ENCODE results near the gene CCN6. TPM values are rescaled to one million over a fixed set of nuclear protein-coding genes. Genes with fewer than 3 reads are reported as not detected.
A peak's percentile ranks its signal among the peaks of the same experiment; 100 is the strongest.
"Not testable (repeated sequence)": the region's sequence is repeated elsewhere in the genome, so short reads cannot be mapped to it uniquely, and the experiment has no call there.

CCN6 gene
- total RNA-seq, 8 experiments from 2014 or later, result 0.42 to 0.78 (median 0.60) TPM

DNA sequence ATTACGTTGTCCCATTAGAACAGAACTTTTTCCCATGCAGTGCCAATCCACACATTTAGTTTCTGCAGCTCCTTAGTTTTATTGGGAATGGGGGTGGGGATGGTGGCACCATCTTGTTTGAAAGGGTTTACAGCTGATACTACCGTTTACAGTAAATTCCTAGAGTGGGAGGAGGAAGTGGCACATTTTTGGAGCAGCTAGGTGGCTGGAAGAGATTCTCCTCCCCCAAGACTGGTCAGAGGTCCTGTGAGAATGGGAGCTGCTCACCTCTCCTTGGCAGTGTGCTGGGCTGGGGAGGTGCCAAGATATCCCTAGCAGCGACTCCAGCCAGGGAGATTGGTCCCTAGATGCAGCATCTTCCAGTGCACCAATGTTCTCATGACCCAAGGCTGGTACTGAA is 12.4 kb upstream of the CCN6 start:
- in situ Hi-C loops (cut with MboI; ENCODE audit: low pct_unique_long_range_greater_than_20kb in 2 of 9, low sequenced_read_pairs in 9 of 9, unreplicated experiment in 9 of 9), result loop anchor here in 6 of 9 experiments (5.0 to 25.0 kb wide), 5 partner anchors 329 to 1004 kb away; a partner anchor contains a TSS
- Histone ChIP-seq H3K27ac (no peak overlapping the region), H3K4me3 (no peak overlapping the region), H3K4me1 (replicated peaks in 1 of 2) (peaks cover 9 to 14% of the 10 kb centered on the region in 2 donors)
- ATAC-seq (replicated peaks in 6 of 8), result no peak
- 57 to 100% (median 100%) methylated on average over 1 to 3 of the region's 3 CpGs; no CpG with 5 or more reads in 3 of the 10 experiments for WGBS, 10 experiments

DNA sequence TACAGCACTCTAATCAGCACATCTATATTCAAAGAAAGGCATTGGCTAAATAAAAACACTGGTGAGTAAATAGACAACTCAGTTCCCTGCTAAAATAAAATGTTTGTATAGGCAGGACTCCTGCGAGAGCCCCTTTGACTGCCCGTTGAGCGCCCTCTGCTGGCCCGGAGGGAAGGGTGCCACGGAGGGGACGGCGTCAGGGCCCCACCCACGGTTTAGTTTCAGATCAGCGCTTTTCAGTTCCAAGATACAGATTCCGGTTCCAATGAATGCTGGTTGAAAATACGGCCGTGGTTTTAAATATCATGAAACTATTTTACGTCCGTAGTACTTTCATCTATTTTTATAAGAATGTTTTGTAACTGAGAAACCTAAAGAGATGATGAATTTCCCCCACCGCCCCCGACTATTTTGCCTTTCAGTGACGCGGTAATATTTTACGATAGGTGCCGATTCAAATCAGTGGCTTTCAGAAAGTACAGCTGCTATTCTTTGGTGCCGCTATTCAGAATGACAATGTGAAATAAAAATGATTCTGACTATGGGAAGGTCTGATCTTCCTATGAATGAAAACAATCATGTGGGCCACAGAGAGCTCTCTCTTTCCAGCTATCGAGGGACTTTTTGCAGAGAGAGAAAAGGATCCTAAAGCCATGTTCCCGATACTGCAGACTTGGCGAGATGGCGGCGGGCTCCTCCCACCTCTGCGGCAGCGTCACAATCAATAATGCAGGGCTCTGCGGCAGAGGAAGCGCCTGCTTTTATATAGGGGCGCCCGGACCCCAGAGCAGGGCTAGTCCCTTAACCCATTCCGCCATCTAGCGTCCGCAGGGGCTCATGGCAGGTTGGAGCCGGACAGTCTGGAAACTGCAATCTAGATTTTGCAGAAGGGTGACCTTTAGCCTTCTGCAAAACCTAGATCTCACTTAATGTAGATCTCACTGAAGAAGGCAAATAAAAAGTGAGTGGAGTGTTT is 10.6 kb upstream of the CCN6 start:
- 0 to 3% (median 0%) methylated on average over 9 to 26 of the region's 36 CpGs for WGBS, 10 experiments

DNA sequence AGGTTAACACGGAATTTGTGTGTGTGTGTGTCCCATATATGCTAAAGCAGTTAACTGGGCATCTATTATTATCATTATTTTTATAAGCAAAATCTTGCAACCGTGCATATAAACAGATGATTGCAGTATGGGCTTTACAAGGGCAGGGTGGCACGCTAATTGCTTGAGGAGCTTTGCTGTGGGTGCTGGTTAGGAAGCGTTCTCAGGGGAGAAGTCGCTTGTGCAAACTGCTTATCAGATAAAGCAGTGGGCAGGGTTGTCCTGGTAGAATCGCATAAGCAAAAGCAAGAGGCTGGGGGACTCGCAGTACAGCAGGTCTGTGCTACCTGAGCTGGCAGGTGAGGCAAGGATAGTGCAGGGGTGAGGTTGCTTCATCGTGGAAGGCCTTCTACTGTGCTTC is 9.7 kb upstream of the CCN6 start:
- no peak overlapping the region for H3K4me3 ChIP-seq
- no peak for ATAC-seq (replicated peaks in 6 of 8)
- in situ Hi-C loops (cut with MboI; ENCODE audit: low pct_unique_long_range_greater_than_20kb in 2 of 9, low sequenced_read_pairs in 9 of 9, unreplicated experiment in 9 of 9), result loop anchor here in 6 of 9 experiments (5.0 to 25.0 kb wide), 5 partner anchors 332 to 1007 kb away; a partner anchor contains a TSS
- H3K4me1 ChIP-seq (replicated peaks in 1 of 2), result peaks cover 0 to 5% of the 10 kb centered on the region in 2 donors
- WGBS, 10 experiments, result 7 to 69% (median 50%) methylated on average over 1 to 7 of the region's 8 CpGs
- no peak overlapping the region for H3K27ac ChIP-seq

More for the DNA sequence above, 10.6 kb upstream of the CCN6 start:
- in situ Hi-C loops (cut with MboI; ENCODE audit: low pct_unique_long_range_greater_than_20kb in 2 of 9, low sequenced_read_pairs in 9 of 9, unreplicated experiment in 9 of 9), result loop anchor here in 6 of 9 experiments (5.0 to 25.0 kb wide), 5 partner anchors 331 to 1006 kb away; a partner anchor contains a TSS
- H3K4me3 ChIP-seq, result peak overlapping the region; percentile 42 to 54 (median 48)
- peaks cover 2 to 5% of the 10 kb centered on the region in 2 donors for H3K4me1 ChIP-seq (replicated peaks in 1 of 2)
- H3K27ac ChIP-seq, result peak overlapping the region; percentile 71 to 74
- ATAC-seq (replicated peaks in 6 of 8), result peak; percentile 72 to 99 (median 98)

DNA sequence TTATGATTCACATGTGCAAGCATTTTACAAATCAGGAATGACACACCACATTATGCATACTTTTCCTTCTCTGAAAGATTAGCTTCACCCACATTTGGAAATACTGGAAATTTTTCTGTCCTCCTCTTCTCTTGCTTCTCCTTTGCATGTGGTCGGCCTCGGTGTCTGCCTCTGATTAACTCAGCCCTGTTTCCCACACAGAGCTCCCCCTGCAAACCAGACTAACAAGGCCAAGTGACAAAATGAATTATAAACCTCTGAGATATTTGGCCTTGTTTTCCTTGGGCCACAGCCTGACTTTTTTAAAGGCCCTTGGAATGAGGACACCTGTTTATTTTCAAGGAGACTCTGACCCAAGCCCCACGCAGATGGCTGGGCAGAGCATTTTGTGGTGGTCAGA is 9.0 kb upstream of the CCN6 start:
- peak in 2 of 8 experiments; percentile 39 to 48 for ATAC-seq (replicated peaks in 6 of 8)
- no peak overlapping the region for H3K4me3 ChIP-seq
- H3K4me1 ChIP-seq (replicated peaks in 1 of 2), result peaks cover 0 to 5% of the 10 kb centered on the region in 2 donors
- WGBS, 10 experiments, result 0 to 94% (median 70%) methylated on average over 1 to 3 of the region's 3 CpGs; no CpG with 5 or more reads in 1 of the 10 experiments
- in situ Hi-C loops (cut with MboI; ENCODE audit: low pct_unique_long_range_greater_than_20kb in 2 of 9, low sequenced_read_pairs in 9 of 9, unreplicated experiment in 9 of 9), result loop anchor here in 6 of 9 experiments (5.0 to 25.0 kb wide), 5 partner anchors 333 to 1008 kb away; a partner anchor contains a TSS
- H3K27ac ChIP-seq, result no peak overlapping the region

DNA sequence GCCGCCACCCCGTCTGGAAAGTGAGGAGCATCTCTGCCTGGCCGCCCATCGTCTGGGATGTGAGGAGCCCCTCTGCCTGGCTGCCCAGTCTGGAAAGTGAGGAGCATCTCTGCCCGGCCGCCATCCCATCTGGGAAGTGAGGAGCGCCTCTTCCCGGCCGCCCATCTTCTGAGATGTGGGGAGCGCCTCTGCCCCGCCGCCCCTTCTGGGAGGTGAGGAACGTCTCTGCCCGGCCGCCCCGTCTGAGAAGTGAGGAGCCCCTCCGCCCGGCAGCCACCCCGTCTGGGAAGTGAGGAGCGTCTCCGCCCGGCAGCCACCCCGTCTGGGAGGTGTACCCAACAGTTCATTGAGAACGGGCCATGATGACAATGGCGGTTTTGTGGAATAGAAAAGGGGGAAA is 6.4 kb upstream of the CCN6 start:
- in situ Hi-C loops (cut with MboI; ENCODE audit: low pct_unique_long_range_greater_than_20kb in 2 of 9, low sequenced_read_pairs in 9 of 9, unreplicated experiment in 9 of 9), result loop anchor here in 5 of 9 experiments (25.0 kb wide), 4 partner anchors 335 to 1010 kb away; a partner anchor contains a TSS
- ATAC-seq (replicated peaks in 6 of 8); H3K4me1 ChIP-seq (replicated peaks in 1 of 2); H3K4me3 ChIP-seq; H3K27ac ChIP-seq: not testable (repeated sequence)
- no CpG with 5 or more reads among the region's 25 CpGs for WGBS, 10 experiments

DNA sequence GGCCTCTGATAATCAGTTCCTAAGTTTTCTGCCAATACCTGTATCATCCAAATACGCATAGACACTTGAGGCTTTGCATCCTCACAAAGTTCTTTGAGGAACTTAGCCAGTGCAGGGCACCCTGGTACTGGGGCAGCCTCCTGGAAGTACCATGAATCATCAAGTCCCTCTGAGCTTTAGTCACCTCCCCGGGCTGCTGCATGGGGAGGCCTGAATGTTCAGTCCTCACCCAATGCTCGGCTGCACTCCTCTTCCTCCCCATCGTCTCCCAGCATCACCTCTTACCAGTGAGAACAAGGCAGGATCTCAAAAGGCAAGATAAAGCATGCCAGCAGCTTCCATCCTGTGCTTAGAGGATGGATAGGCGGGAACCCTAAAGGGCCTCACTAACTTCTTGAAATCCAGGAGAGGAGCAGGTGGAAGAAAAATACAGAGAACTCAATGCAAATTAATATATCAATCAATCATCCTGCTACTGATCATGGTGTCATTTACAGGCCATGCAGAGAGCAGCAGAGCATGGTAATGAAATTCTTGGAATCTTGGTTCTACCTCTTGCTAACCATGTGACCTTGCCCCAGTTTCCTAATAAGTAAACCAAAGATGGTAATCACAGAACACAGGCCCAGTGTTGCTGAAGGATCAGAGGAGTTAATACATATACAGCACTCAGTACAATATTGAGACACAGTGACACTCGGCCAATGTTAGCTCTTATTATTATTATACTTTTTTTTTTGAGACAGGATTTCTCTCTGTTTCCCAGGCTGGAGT is 4.7 kb upstream of the CCN6 start:
- in situ Hi-C loops (cut with MboI; ENCODE audit: low pct_unique_long_range_greater_than_20kb in 2 of 9, low sequenced_read_pairs in 9 of 9, unreplicated experiment in 9 of 9), result loop anchor here in 5 of 9 experiments (25.0 kb wide), 4 partner anchors 337 to 1012 kb away; a partner anchor contains a TSS
- peak in 1 of 8 experiments; percentile 25 for ATAC-seq (replicated peaks in 6 of 8)
- H3K27ac ChIP-seq, result no peak overlapping the region
- no peaks in the 10 kb centered on the region for H3K4me1 ChIP-seq (replicated peaks in 1 of 2)
- 40 to 100% (median 90%) methylated on average over 1 to 5 of the region's 6 CpGs; no CpG with 5 or more reads in 1 of the 10 experiments for WGBS, 10 experiments
- H3K4me3 ChIP-seq, result no peak overlapping the region

DNA sequence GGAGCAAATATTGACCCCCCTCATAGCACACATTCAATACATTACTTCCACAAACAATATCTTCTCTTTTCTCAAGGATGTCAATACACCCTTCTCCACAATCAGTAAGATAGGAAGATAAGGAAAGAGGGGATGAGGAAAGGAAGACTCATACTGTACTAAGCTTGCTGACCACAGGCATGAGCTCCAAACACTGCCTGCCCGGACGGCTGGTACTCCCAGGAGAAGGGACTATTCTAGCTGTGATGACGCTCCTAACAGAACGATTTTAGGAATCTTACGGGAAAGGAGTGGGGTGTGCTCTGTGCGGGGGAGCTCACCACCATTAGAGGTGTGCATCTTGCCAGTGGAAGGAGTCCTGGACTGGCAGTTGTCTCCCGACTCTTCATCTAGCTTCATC is 3.9 kb upstream of the CCN6 start:
- in situ Hi-C loops (cut with MboI; ENCODE audit: low pct_unique_long_range_greater_than_20kb in 2 of 9, low sequenced_read_pairs in 9 of 9, unreplicated experiment in 9 of 9), result loop anchor here in 5 of 9 experiments (25.0 kb wide), 4 partner anchors 338 to 1013 kb away; a partner anchor contains a TSS
- ATAC-seq (replicated peaks in 6 of 8), result no peak
- 79 to 100% (median 90%) methylated on average over 1 to 6 of the region's 7 CpGs; no CpG with 5 or more reads in 2 of the 10 experiments for WGBS, 10 experiments
- no peak overlapping the region for H3K4me3 ChIP-seq
- H3K27ac ChIP-seq, result no peak overlapping the region
- H3K4me1 ChIP-seq (replicated peaks in 1 of 2), result no peaks in the 10 kb centered on the region

DNA sequence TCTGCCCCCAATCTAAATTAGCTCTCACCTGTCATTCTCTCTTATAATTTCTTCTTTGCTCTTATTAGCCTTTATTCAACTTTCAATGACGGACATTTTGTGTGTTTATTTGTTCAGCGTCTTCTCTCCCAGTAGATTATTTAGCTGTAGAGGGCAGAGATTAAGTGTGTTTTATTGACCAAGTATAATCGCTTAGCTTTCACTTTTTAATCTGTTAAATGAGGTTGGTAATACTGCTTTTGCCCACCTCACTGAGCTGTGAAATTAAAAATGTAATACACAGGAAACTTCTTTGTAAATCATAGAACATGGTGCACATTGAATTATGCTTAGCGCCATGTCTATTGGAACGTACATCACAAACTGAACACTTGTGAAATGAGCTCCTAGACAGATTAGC is 3.5 kb upstream of the CCN6 start:
- Histone ChIP-seq H3K4me3 (no peak overlapping the region), H3K27ac (no peak overlapping the region), H3K4me1 (replicated peaks in 1 of 2) (no peaks in the 10 kb centered on the region)
- WGBS, 10 experiments, result 60 to 98% (median 94%) methylated on average over 1 to 5 of the region's 5 CpGs
- ATAC-seq (replicated peaks in 6 of 8), result no peak
- in situ Hi-C loops (cut with MboI; ENCODE audit: low pct_unique_long_range_greater_than_20kb in 2 of 9, low sequenced_read_pairs in 9 of 9, unreplicated experiment in 9 of 9), result no loop called here

DNA sequence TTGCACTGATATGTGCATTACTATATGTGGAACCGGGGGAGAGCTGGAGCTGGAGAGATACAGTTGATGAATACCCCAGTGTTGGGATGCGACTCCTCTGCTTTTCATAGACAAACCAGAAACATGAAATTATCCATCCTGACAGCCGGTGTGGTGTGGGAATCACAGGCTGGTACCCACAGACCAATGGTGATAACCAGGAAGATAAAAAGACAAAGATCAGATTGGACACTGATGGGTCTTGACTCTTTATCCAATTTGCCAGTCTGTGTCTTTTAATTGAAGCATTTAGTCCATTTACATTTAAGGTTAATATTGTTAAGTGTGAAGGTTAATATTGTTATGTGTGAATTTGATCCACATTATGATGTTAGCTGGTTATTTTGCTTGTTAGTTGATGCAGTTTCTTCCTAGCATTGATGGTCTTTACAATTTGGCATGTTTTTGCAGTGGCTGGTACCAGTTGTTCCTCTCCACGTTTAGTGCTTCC is 2.6 kb upstream of the CCN6 start:
- H3K4me1 ChIP-seq (replicated peaks in 1 of 2); in situ Hi-C loops (cut with MboI; ENCODE audit: low pct_unique_long_range_greater_than_20kb in 2 of 9, low sequenced_read_pairs in 9 of 9, unreplicated experiment in 9 of 9); H3K27ac ChIP-seq; ATAC-seq (replicated peaks in 6 of 8); H3K4me3 ChIP-seq: not testable (repeated sequence)
- 0 to 100% (median 90%) methylated on average over 1 to 3 of the region's 4 CpGs; no CpG with 5 or more reads in 1 of the 10 experiments for WGBS, 10 experiments

DNA sequence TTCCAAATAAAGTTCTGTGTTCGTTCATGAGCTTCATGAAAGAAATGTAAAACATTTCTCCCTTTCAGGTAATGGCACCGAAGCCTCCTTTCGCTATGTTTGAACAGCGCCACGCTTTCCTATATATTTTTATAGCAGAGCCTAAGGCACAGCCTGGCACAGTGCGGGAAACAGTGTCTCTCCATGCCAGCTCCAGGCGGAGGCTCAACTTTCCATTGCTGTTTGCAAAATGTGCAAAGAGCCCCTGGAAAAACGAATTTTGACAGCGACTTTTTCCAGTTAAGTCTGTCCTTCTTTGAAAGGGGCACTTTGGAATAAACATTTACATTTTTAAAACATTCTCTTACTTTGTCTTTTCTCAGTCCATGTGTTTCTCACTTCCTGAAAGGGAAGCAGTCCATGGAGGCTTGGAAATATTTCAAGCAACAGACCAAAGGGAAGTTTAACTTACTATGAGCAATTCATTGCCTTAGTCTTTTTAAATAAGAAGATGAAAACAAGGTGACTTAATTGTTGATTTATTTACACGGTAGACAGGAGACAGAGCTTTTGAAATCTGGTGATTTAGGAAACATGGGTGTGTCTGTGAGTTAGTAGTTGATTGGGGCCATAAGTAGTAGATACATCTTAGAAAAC is 769 bp downstream of the CCN6 start:
- H3K4me1 ChIP-seq (replicated peaks in 1 of 2), result no peaks in the 10 kb centered on the region
- H3K4me3 ChIP-seq, result no peak overlapping the region
- WGBS, 10 experiments, result 29 to 100% (median 75%) methylated on average over 1 to 10 of the region's 10 CpGs
- ATAC-seq (replicated peaks in 6 of 8), result peak in 1 of 8 experiments; percentile 23
- H3K27ac ChIP-seq, result no peak overlapping the region
- in situ Hi-C loops (cut with MboI; ENCODE audit: low pct_unique_long_range_greater_than_20kb in 2 of 9, low sequenced_read_pairs in 9 of 9, unreplicated experiment in 9 of 9), result no loop called here

DNA sequence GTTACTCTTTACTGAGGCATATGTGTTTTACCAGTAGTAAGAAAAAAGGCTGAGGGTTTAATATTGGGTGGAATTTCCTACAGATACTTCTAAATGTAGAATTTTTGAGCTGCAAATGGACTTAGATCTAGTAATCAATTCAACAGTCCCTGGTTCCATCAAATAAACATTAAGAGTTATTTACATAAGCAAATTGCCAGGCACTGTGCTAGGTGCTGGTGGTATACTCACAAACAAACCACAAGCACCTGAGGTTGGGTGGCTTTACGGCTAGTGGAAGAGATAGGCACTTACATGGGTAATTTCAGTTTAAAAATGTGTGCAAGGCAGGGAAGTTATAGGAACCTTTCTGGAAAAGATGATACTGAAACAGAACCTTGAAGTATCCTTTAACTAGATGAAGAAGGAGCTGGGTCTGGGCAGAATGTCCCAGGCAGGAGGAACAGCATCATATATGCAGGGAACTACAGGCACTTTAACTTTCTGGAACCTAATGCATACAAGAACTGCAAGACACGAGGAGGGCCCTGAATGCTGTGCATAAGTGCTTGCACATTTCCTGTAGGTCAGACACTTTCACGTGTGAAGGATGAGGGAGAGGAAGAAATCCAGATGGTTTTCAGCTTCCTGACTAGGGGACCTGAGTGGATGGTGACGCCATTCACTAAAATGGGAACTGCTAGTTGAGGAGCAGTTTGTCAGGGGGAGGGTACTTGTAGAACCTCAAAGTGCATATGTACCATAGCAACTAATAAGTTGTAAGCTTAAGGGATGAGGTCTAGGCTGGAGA is 4.5 kb downstream of the CCN6 start:
- peak in 3 of 8 experiments; percentile 18 to 79 (median 51) for ATAC-seq (replicated peaks in 6 of 8)

More for the DNA sequence above, 4.5 kb downstream of the CCN6 start:
- Histone ChIP-seq H3K4me3 (no peak overlapping the region), H3K4me1 (replicated peaks in 1 of 2) (no peaks in the 10 kb centered on the region), H3K27ac (no peak overlapping the region)
- WGBS, 10 experiments, result 45 to 100% (median 71%) methylated on average over 1 to 4 of the region's 4 CpGs; no CpG with 5 or more reads in 1 of the 10 experiments
- in situ Hi-C loops (cut with MboI; ENCODE audit: low pct_unique_long_range_greater_than_20kb in 2 of 9, low sequenced_read_pairs in 9 of 9, unreplicated experiment in 9 of 9), result no loop called here
